GM19372 (cell line): Measurements from ENCODE around the gene PPP2R3B.
"Not testable (repeated sequence)": the region's sequence is repeated elsewhere in the genome, so short reads cannot be mapped to it uniquely, and the experiment has no call there.

Experiments
- ATAC-seq: cut with Tn5 transposase; IDR thresholded peaks from one replicate; pipeline ENCODE4 v1.9.1; 2021; ENCODE audit warnings: mild to moderate bottlenecking, low read depth, moderate library complexity; ENCODE audit not compliant: unreplicated experiment

Gene PPP2R3B

DNA sequence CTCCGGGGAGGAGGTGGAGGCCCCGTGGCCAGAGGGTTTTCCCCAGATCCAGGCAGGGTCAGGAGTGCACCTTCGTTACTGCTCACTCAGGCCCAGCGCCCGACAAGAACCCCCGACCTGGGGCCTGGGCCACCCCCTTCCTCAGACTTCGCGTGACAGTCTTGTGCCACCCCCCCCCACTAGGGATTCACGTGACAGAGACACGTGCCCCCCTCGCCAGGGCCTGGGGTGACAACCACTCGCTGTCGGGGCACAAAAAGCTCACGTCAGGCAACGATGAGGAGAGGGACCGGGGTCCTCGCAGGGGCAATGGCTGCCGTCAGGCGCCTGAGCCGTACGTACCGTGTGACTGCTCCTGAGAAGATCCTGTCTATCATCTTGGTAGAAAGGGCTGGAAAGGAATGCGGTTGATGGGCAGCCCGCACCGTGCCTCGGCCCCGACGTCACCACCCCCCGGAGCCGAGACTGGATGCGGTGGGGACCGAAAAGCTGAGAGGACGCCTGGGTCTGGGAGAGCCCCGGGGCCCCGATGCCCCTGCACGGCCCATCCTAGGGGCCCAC is 45.1 kb downstream of the PPP2R3B start:
- ATAC-seq = no peak

DNA sequence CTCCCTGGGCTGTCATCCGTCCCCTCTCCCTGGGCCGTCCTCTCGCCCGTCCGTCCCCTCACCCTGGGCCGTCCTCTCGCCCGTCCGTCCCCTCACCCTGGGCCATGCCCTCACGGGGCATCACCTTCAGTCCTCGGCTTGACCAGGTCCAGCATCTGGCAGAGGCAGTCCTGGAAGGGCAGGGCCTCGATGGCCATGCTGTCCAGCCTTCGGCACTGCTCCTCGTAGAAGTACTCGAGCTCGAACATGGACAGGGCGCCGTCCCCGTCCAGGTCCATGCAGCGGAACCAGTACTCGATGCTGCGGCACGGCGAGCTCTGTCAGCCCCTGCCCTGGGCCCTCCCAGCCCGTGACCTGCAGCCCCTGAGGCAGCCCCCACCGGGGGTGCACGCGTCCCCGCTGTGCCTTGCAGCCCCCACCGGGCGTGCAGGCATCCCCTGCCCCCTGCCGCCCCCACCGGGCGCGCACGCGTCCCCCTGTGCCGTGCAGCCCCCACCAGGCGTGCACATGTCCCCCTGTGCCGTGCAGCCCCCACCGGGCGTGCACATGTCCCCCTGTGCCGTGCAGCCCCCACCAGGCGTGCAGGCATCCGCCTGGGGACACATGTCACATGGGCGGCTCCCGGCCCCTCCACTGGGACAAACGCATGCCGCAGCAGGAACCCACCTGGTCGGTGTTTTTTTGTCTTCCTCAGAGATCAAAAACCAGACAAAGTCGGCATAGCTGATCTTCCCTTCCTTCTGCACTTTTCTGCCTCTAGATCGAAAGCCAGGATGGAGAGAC is 45.9 kb downstream of the PPP2R3B start:
- ATAC-seq = no peak

DNA sequence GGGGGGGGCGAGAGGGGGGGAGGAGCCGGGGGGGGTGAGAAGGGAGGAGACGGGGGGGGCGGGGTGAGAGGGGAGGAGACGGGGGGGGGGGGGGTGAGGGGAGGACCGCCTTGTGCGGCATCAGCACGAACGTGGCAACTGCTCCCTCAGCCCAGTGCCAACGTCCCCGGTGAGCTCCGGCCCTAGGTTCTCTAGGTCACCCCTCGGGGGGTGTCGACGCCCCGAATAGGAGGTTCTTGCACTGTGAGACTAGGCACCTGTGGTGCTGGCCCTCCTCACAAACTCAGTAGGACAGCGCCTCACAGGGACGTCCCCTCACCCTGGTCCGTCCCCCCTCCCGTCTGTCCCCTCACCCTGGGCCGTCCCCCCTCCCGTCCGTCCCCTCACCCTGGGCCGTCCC is 46.6 kb downstream of the PPP2R3B start:
- ATAC-seq = no peak

DNA sequence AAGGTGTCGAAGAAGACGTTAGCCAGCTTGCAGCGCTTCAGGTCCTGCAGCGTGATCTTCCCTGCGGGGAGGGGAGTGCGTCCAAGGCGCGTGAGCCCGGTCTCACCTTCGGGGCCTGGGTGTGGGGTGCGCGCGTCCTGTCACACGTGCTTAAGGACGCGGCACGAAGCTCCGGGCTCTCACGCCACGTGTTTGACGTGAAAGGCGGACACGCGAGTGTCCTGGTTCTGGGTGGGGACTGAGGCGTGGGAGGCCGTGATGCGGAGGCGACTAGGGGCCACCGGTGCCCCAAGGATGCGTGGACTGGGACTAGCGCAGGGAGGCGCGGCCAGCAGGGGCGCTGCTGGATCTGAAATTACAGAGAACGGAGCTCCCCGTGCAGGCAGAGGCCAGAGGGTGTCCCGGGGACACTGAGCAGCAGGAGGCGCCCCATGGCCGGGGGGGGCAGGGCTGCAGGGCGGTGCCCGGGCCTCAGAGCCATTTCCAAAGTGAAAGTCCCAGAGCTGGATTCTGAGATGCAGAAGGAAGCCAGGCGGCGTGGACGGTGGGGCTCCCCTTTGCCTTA is 47.8 kb downstream of the PPP2R3B start:
- ATAC-seq = no peak

DNA sequence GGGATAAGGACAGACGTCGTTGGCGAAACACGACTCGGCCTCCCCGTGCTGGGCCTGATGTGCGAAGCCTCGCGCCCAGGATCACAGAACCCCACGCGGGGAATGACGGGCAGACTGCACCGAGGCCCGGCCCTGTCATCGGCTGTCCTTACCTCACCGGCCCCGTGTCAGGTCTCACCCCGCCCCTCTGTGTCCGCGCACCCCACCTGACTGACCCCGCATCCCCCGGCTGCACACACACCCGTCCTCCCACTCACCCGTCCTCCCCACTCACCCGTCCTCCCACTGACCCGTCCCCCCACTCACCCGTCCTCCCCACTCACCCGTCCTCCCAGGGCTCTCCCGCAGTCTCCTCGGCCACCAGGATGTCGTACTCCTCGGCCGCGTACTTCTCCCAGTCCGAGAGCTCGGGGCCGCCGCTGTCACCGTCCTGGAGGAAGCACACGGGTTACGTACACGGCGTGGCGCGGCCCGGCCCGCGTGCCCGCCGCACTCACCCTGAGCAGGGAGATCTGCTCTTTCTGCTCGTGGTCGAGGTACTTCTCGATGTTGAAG is 48.3 kb downstream of the PPP2R3B start:
- no peak for ATAC-seq

DNA sequence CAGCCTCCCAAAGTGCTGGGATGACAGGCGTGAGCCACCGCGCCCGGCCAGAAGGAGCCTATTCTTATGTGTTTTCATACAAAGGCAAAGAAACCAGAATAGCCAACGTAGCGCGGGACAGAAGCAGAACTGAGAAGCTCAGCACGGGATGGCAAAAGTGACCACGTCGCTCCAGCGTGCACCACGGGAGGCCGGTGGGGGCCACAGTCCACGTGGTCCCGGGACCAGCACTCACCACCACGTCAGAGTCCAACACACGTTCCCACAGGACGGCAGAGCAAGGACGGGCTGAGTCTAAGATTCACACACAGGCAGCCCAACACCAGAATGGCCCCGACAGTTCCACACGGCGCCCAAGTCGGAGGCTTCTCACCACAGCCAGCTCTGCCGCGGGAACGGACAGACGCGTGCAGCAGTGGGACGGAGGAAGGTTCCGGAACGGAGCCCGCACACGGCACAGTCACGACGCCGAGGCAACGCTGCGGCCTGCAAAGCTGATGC is 49.3 kb downstream of the PPP2R3B start:
- no peak for ATAC-seq

DNA sequence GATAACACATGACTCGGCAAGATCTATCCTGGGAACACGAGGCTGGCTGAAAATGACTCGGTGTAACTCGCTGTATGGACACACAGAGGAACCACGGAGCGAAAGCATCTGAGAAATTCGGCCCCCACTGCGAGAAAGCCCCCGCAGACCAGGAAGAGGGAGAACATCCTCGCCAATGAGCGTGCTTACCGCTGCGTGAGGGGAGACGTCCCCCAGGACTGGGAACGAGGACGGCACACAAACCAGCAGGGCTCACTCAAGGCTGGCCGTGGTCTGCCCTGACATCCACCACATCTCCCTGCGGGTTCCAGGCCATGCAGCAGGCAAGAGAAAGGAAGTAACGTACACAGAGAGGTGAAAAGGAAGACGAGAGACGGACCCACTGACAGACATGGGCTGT is 50.5 kb downstream of the PPP2R3B start:
- ATAC-seq = no peak

DNA sequence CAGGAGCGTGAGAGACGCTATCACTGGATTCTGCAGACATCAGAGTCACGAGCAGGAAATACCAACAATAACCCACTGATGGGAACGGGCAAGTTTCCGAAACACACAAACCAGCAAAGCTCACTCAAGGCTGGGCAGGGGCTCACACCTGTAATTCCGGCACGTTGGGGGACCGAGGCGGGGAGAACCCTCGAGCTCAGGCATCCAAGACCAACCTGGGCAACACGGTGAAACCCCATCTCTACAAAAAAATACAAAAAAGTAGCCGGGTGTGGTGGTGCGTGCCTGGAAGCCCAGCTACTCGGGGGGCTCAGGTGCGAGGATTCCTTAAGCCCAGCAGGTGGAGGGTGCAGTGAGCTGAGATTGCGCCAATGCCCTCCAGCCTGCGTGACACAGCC is 51.0 kb downstream of the PPP2R3B start:
- no peak for ATAC-seq

DNA sequence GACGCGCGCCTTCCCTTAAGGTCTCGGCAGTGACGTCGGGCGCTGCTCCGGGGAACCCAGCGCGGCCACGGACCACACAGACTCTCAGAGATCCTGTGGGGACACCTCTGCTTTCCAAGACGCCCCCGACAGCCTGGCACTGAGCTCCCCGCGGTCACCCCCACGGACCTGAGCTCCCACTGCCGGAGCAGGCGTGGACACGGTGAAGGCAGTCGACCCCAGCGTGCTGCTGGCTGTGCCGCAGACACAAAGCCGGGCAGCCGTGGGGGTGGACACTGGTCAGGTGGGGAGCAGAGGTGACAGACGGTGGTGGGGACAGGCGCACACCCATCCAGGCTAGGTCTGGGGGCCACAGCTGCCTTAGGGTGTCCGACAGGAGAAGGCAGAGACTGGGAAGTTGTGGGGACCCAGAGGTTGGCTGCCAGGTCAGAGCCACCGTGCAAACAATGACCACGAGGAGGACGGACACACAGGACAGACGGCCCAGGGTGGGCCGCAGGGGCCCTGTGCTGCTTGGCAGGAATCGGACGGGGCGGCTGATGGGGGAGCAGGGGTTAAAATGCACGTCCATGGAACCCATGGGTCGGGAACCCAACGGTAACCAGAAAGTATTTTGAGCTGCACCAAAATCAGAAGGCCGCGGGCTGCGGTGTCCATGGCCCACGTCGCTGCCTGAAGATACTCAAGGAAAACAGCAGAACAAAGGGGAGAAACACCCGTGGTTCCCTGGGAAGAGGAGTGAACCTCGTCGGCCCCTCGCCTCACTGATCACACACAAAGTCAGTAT is 51.5 kb downstream of the PPP2R3B start:
- ATAC-seq = no peak

DNA sequence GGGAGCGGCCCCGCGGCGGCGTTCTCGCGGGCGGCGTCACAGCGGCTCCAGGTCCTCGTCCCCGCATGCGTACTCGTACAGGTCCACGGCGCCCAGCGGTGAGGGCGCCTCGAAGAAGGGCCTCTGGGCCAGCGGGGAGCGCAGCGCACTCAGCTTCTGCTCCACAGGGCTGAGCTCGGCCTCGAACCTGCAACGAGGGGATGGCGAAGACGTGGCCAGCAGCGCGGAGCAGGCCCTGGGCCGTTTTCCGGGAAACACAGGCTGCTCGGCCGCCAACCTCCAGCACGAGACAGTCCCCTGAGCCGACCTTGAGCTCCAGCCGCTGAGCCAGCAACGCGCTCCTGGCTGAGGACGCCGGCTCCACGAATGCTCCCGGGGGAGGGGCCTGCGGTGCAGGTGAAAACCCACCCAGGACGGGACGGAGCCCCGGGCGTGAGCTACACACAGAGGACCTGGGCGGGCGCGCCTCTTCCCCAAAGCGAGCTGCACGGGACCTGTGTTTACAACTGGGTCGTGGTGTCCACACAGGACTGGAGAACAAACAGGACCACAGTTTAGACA is 52.3 kb downstream of the PPP2R3B start:
- no peak for ATAC-seq

DNA sequence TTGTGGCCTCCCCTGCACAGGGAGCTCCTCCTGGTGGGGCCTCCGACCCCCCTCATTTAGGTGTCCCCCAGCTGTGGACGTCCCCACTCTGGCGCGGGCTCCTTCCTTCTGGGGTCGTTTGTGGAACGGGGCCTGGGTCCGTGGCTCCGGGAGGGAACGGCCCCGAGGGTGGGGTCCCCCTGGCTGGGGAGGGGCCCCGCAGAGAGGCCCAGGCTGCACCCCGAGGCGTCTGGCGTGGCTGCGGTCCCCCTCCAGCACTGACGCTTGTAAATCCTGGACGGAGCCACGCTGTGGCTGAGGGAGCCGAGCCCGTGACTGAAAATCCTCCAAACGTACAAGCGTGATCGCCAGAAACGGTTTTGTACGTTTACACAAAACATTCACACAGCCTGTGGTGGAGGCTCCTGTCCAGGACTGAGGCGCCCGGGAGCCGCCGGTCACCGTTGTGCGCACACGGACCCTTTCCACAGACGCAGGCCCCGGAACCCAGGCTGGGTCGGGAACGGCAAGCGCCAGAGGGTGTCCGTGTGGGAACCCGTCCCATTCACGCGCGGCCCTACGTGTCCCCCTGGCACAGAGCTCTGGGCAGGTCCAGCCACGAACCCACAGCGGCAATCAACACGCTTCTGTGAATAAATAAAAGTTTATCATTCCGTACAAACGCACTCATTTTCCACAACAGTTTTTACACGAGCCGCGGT is 52.9 kb downstream of the PPP2R3B start:
- no peak for ATAC-seq

DNA sequence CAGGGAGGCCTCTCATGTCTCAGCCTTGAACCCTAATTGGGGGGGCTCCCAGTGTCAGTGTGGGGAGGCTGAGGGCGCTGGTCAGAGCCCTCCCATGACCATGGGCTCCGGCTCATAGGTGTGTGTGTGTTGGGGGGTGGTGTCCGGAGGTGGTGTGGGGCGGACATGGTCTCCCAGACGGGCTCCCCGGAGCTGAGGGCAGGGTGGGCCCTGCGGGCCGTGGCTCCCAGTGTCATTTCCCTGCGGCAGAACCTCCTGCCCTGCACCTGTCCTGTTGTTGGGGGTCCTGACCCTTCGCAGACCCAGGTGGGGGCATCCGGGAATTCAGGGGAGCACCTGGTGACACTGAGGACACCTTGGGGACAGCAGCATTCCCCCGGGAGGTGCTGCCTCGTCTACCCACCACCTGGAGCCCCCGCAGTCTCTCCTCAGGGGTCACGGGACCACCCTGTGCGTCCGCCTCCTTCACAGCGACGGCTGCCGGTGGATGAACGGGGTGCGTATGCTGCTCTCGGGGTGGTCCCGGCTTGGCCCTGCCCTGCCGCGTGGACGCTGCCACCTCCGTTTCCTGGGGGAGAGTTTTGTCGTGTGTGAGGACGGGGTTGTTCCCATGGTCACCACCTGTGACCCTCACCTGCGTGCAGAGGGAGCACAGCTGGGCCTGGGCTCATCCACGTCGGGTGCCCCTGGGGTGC is 53.6 kb downstream of the PPP2R3B start:
- ATAC-seq = no peak

DNA sequence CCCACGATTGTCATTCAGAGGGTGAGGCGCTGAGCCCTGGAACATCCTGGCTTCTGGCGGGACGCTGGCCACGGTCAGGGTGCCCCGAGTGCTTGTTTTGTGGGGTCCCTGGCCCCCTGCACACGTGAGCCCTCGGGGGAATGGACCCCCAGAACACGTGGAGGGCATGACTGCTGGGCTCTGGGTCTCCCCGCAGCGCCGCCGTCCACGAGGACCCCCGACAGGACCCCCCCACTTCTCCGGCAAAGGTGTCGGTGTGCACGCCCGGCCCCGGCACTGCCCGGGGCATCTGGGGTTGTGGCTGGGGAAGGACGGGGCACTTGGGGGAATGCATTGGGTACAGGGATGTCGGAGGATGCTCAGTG is 54.2 kb downstream of the PPP2R3B start:
- no peak for ATAC-seq

DNA sequence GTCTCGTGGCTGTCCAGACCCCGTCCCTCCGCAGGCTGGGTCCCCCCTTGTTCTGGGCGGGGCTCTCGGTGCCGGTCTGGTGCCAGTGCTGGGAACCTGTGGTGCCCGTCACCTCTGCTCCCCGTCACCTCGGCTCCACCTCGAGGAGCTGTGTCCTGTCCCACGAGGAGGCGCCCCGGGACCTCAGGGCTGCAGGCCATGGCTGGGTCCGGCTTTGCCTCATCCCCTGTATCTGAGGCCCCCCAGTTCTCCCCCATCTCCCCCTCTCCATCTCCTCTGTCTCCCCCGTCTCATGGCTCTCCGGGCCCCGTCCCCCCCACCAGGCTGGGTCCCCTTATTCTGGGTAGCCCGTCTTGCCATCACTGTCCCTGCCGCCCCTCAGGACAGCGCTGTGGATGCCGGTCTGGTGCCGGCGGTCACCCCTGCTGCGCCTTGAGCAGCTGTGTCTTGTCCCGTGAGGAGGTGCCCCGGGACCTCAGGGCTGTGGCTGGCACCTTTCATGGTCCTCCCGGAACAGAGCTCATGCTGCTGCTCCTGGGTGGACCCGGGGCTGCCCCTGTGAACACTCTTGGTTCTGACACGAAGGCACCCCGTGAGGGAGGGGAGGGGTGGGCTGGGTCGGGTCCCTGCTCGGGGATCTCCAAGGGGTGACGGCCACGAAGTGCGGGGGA is 54.7 kb downstream of the PPP2R3B start:
- ATAC-seq = no peak

DNA sequence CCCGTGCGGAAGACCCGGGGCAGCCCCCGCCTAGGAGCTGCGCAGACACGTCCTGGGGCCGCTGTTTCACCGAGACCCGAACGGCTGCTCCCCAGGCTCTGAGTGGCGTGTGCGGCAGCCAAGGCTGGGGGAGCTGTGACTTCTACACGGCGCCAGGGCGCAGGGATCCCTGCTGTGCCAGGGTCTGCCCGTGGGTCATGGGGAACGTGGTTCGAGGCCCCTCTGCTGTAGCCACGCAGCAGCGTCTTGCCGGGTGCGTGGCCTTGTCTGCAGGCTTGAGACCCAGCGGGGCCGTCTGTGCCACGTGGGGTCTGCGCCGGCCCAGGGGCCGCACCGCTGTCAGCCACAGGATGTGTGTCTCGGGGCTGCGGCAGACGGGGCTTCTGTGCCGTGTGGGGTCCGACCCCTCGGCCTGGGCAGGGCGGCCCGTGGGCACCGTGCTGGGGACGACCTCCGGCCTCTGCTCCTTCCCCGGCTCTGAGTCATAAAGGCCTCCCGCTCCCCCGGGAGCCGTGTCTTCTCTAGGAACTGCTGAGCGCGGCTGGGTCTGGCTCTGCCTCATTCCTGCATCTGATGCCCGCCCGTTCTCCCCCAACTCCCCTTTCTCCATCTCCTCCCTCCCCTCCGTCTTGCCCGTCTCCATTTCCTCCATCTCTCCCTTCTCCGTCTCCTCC is 55.4 kb downstream of the PPP2R3B start:
- no peak for ATAC-seq

DNA sequence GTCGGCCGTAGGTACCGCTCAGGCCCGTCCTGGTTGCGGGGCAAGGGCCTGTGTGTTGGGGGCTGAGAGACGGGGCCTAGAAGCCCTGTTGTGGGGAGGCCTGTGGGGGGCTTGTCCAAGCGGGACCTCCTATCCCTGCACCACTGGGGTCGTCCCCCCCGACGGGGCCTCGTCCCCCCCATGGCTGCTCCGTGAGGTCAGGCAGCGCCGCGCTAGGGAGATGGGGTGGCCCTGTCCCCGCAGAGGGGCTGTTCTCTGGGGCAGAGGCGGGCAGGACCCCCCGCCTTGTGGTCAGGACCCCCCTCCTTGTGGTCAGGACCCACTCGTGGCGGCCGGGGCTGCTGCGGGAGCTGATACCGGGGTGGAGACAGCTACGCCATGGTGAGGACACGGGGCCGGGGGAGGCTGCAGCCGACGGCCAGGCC is 56.0 kb downstream of the PPP2R3B start:
- ATAC-seq = no peak

DNA sequence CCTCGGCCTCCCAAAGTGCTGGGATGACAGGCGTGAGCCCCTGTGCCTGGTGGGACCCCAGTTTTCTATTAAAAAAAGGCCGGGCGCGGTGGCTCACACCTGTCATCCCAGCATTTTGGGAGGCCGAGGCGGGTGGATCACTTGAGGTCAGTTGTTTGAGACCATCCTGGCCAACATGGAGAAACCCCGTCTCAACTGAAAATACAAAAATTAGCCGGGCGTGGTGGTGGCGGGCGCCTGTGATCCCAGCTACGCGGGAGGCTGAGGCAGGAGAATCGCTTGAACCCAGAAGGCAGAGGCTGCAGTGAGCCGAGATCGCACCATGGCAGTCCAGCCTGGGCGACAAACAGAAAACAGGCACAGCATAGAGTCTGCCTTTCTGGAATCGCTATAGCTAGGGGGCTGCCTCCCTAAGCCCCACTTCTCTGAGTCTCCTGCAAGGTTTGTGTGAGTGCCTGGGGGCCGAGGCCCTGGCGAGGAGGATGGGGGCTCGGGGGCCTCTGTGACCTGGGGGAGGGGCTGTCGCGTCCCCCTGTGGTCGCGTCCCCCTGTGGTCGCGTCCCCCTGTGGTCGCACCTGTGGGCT is 56.5 kb downstream of the PPP2R3B start:
- not testable (repeated sequence) for ATAC-seq
